HEK293 (cell line): ENCODE measurements around the gene ADCY3.

Experiments
- CTCF ChIA-PET: fragments of 350-600 bp; formaldehyde crosslinking; extraction: SDS; loops from one replicate; lab custom pipeline; 2021; ENCODE audit warnings: antibody characterized with exemption; lab: Yijun Ruan, JAX
- POLR2A ChIA-PET: fragments of 300-600 bp; formaldehyde crosslinking; extraction: SDS; loops from one replicate; lab custom pipeline; 2020; ENCODE audit warnings: antibody characterized with exemption, inconsistent platforms; lab: Yijun Ruan, JAX
- H3K27ac ChIP-seq: fragments of 200-500 bp; sonication (Bioruptor generic); 2 replicates; pipeline ENCODE4 v1.5.1; 2014; ENCODE audit warnings: low read depth, low read length, control low read depth, inconsistent platforms; ENCODE audit errors: extremely low read depth
- H3K36me3 ChIP-seq, 2 experiments: fragments of 200-500 bp in 1 of 2; sonication (Bioruptor generic) in 1 of 2; 1 replicate in 1 of 2; 2 replicates in 1 of 2; pipeline ENCODE4 v1.5.1; 2014 to 2017; ENCODE audit warnings: inconsistent platforms in 2 of 2, low read length in 2 of 2; ENCODE audit not compliant: control insufficient read depth in 2 of 2, insufficient read depth in 1 of 2
- H3K4me1 ChIP-seq: fragments of 200-500 bp; sonication (Bioruptor generic); 2 replicates; pipeline ENCODE4 v1.5.1; 2014; ENCODE audit warnings: mild to moderate bottlenecking, low read length, inconsistent platforms; ENCODE audit not compliant: control insufficient read depth, insufficient read depth
- H3K4me3 ChIP-seq: 2 replicates; pipeline ENCODE4 v1.5.1; 2011; ENCODE audit warnings: low read depth, mild to moderate bottlenecking, control low read depth, low read length, moderate library complexity
- H3K9me3 ChIP-seq: fragments of 200-500 bp; sonication (Bioruptor generic); 2 replicates; pipeline ENCODE4 v1.5.1; 2014; ENCODE audit warnings: low read depth, low read length, inconsistent platforms; ENCODE audit not compliant: control insufficient read depth, insufficient read depth
- HOXA7 ChIP-seq: sonication (generic); formaldehyde crosslinking; IDR thresholded peaks from 2 replicates; pipeline ENCODE4 v1.8.1; 2022; ENCODE audit warnings: missing genetic modification reagents, borderline replicate concordance
- INSM2 ChIP-seq: fragments of 450-650 bp; formaldehyde crosslinking; IDR thresholded peaks from 2 replicates; pipeline ENCODE4 v1.5.1; 2016; ENCODE audit warnings: missing biosample characterization, missing genetic modification characterization
- ZBTB10 ChIP-seq: fragments of 450-650 bp; formaldehyde crosslinking; IDR thresholded peaks from 2 replicates; pipeline ENCODE4 v1.5.1; 2016; ENCODE audit warnings: missing biosample characterization, missing genetic modification characterization
- ZNF133 ChIP-seq: fragments of 450-650 bp; formaldehyde crosslinking; IDR thresholded peaks from 2 replicates; pipeline ENCODE4 v1.5.1; 2016; ENCODE audit warnings: missing biosample characterization, missing genetic modification characterization
- ZNF600 ChIP-seq: fragments of 450-650 bp; formaldehyde crosslinking; IDR thresholded peaks from 2 replicates; pipeline ENCODE4 v1.5.1; 2016; ENCODE audit warnings: missing biosample characterization, missing genetic modification characterization
- ZNF768 ChIP-seq: fragments of 450-650 bp; formaldehyde crosslinking; IDR thresholded peaks from 2 replicates; pipeline ENCODE4 v1.5.1; 2018; ENCODE audit warnings: missing biosample characterization, mild to moderate bottlenecking, missing genetic modification characterization
- ZNF776 ChIP-seq: fragments of 450-650 bp; formaldehyde crosslinking; IDR thresholded peaks from 2 replicates; pipeline ENCODE4 v1.5.0; 2017; ENCODE audit warnings: missing biosample characterization, missing genetic modification characterization, borderline replicate concordance
- TF ChIP-seq, protein P1 (sequence below): IDR thresholded peaks from 2 replicates; pipeline ENCODE4 v1.6.1; 2011; ENCODE audit warnings: mild to moderate bottlenecking, low read depth, low read length, borderline replicate concordance

The ADCY3 gene

DNA sequence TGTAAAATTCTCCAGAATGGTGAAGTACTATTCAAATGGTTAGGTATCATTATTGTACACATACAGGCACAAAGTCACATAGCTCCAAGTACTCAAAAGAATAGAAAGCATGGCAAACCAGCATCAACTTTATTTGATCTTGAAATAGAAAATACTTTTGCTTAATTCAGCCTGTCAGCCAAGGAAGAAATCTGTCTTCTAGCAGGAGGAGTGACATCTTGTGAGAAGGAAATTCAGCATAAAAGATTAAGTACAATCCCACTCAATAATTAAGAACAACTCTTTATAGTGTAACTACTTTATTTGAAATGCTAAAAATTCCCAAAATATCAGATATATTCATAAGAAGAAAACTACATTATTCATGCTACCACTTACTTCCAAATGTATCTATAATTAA is 35.9 kb upstream of the ADCY3 start:
- TF ChIP-seq HOXA7 (CRISPR knock-in tag), result no peak
- no peak for TF ChIP-seq ZNF600 (tag by site-specific recombination)
- POLR2A ChIA-PET, result no interaction called here
- CTCF ChIA-PET, result interaction anchor here (1.4 kb wide), 1 partner anchor 20 kb away, joined by 6 read pairs; no protein-coding TSS in a partner anchor
- Histone ChIP-seq H3K4me3 (no peak overlapping the region), H3K4me1 (no peaks in the 10 kb centered on the region), H3K36me3 (peaks cover 43 to 96% of the 10 kb centered on the region in 2 experiments), H3K27ac (no peak overlapping the region), H3K9me3 (no peaks in the 10 kb centered on the region)

- H3K9me3 ChIP-seq, result no peaks in the 10 kb centered on the region
- no peak overlapping the region for H3K27ac ChIP-seq
- H3K36me3 ChIP-seq, result peaks cover 45 to 93% of the 10 kb centered on the region in 2 experiments
- H3K4me3 ChIP-seq, result no peak overlapping the region
- ChIA-PET POLR2A (no interaction called here), CTCF (no interaction called here)
- TF ChIP-seq ZNF776 (tag by site-specific recombination) (no peak), ZNF133 (tag by site-specific recombination) (peak; percentile 94)
- no peaks in the 10 kb centered on the region for H3K4me1 ChIP-seq
Measured at GRCh38 chr2:24955232-24955631, 35.2 kb upstream of the ADCY3 start.

DNA sequence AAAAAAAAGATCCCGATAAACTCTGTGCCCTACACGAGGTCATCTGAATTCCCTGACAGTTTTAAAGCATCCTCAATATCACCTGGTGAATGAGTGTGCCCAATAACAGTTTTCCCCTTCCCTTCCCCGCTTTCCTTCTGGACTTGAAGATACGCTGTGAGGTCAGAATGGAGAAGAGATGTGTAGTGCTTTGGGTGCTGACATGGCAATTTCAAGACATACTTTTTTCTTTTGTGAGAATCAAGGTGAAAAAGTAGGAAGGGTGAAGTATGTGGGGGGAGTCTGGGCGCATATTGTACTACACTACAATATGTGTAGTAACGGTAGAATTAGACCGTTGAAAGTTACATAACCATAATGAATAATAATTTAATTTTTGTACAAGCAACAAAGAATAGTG is 30.1 kb upstream of the ADCY3 start:
- H3K9me3 ChIP-seq, result no peaks in the 10 kb centered on the region
- peaks cover 28 to 89% of the 10 kb centered on the region in 2 experiments for H3K36me3 ChIP-seq
- TF ChIP-seq, protein P1, sequence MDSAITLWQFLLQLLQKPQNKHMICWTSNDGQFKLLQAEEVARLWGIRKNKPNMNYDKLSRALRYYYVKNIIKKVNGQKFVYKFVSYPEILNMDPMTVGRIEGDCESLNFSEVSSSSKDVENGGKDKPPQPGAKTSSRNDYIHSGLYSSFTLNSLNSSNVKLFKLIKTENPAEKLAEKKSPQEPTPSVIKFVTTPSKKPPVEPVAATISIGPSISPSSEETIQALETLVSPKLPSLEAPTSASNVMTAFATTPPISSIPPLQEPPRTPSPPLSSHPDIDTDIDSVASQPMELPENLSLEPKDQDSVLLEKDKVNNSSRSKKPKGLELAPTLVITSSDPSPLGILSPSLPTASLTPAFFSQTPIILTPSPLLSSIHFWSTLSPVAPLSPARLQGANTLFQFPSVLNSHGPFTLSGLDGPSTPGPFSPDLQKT, result no peak
- TF ChIP-seq INSM2 (tag by site-specific recombination), result no peak
- no peak overlapping the region for H3K27ac ChIP-seq
- H3K4me1 ChIP-seq, result no peaks in the 10 kb centered on the region
- ChIA-PET POLR2A (no interaction called here), CTCF (no interaction called here)
- no peak overlapping the region for H3K4me3 ChIP-seq

- no peaks in the 10 kb centered on the region for H3K4me1 ChIP-seq
- peaks cover 23 to 87% of the 10 kb centered on the region in 2 experiments for H3K36me3 ChIP-seq
- no peaks in the 10 kb centered on the region for H3K9me3 ChIP-seq
- TF ChIP-seq ZBTB10 (tag by site-specific recombination) (no peak), ZNF768 (tag by site-specific recombination) (no peak)
- ChIA-PET POLR2A (no interaction called here), CTCF (interaction anchor here (0.6 kb wide), 1 partner anchor 1129 kb away, joined by 3 read pairs; no protein-coding TSS in a partner anchor)
- H3K4me3 ChIP-seq, result no peak overlapping the region
- H3K27ac ChIP-seq, result no peak overlapping the region
Measured at GRCh38 chr2:24948506-24948905, 28.5 kb upstream of the ADCY3 start.
